Fibroblast of the aortic adventitia (primary cell): ENCODE results near the gene ADRA2A. TPM values are rescaled to one million over a fixed set of nuclear protein-coding genes. Genes with fewer than 3 reads are reported as not detected.

Experiments used
- DNase-seq: peaks from one replicate; pipeline ENCODE4 v3.0.0-alpha.2; 2010; ENCODE audit warnings: low read depth
- H3K4me3 ChIP-seq: 2 replicates; pipeline ENCODE4 v1.5.1; 2011; ENCODE audit warnings: low read depth, mild to moderate bottlenecking, control low read depth, low read length, moderate library complexity
- CTCF ChIP-seq: IDR thresholded peaks from 2 replicates; pipeline ENCODE4 v1.5.1; 2011; ENCODE audit warnings: mild to moderate bottlenecking, low read length, control low read depth, inconsistent platforms; ENCODE audit not compliant: insufficient read depth
- total RNA-seq: library from RNA; depleted of rRNA; stranded (reverse); fragments of >200 nt; gene quantifications from 2 replicates; pipeline ENCODE4 v1.2.3, GENCODE V29; 2012; ENCODE audit warnings: low replicate concordance

Gene ADRA2A
- total RNA-seq, 1 donor, result 2.6 TPM

GRCh38 chr10:111078505-111079185, 1.8 kb downstream of the ADRA2A start:
- DNase-seq, result no peak
- H3K4me3 ChIP-seq, result no peak overlapping the region
- no peak for TF ChIP-seq CTCF

- no peak overlapping the region for H3K4me3 ChIP-seq
- no peak for DNase-seq
- no peak for TF ChIP-seq CTCF
These were observed 2.5 kb downstream of the ADRA2A start for GRCh38 chr10:111079241-111079760.

GRCh38 chr10:111079781-111080180, 3.0 kb downstream of the ADRA2A start:
- H3K4me3 ChIP-seq, result no peak overlapping the region
- no peak for DNase-seq
- no peak for TF ChIP-seq CTCF

- no peak for TF ChIP-seq CTCF
- DNase-seq, result no peak
- no peak overlapping the region for H3K4me3 ChIP-seq
These were observed 3.4 kb downstream of the ADRA2A start for GRCh38 chr10:111080224-111080623.

GRCh38 chr10:111081595-111081994, 4.8 kb downstream of the ADRA2A start:
- no peak for DNase-seq
- H3K4me3 ChIP-seq, result no peak overlapping the region
- no peak for TF ChIP-seq CTCF

- H3K4me3 ChIP-seq, result no peak overlapping the region
- no peak for TF ChIP-seq CTCF
- no peak for DNase-seq
These were observed 5.5 kb downstream of the ADRA2A start for GRCh38 chr10:111082102-111082975.
